Spleen (tissue), 11 donors: ENCODE results near the gene FAM83G. TPM values are rescaled to one million over a fixed set of nuclear protein-coding genes. Genes with fewer than 3 reads are reported as not detected.

Source experiments
- DNase-seq: peaks from one replicate; pipeline ENCODE4 v3.0.0-alpha.2; 2020
- H3K27ac ChIP-seq, 8 donors: fragments of 200-600 bp; sonication (generic) in 7 of 8; 1 replicate in 4 of 8; 2 replicates in 4 of 8; pipeline versions ENCODE4 v1.5.0 to v1.8.0; 2016 to 2021; ENCODE audit warnings: inconsistent platforms in 4 of 8, mild to moderate bottlenecking in 4 of 8, moderate library complexity in 1 of 8
- H3K27me3 ChIP-seq, 7 donors: fragments of 200-600 bp; sonication (generic) in 6 of 7; replicated peaks in 1 of 7; 1 replicate in 4 of 7; 2 replicates in 3 of 7; pipeline versions ENCODE4 v1.5.0 to v1.8.0; 2016 to 2021; ENCODE audit warnings: inconsistent platforms in 3 of 7, mild to moderate bottlenecking in 1 of 7
- H3K36me3 ChIP-seq, 6 donors: fragments of 200-600 bp; sonication (generic) in 5 of 6; 1 replicate in 4 of 6; 2 replicates in 2 of 6; pipeline versions ENCODE4 v1.5.0 to v1.8.0; 2016 to 2021; ENCODE audit warnings: inconsistent platforms in 2 of 6
- H3K4me1 ChIP-seq, 6 donors: fragments of 200-600 bp; sonication (generic) in 5 of 6; 1 replicate in 3 of 6; 2 replicates in 3 of 6; pipeline versions ENCODE4 v1.5.0 to v1.8.0; 2016 to 2021; ENCODE audit warnings: inconsistent platforms in 3 of 6
- H3K4me3 ChIP-seq, 8 donors: fragments of 200-600 bp; sonication (generic) in 7 of 8; 1 replicate in 4 of 8; 2 replicates in 4 of 8; pipeline versions ENCODE4 v1.5.0 to v1.8.0; 2016 to 2021; ENCODE audit warnings: inconsistent platforms in 4 of 8, mild to moderate bottlenecking in 4 of 8, moderate library complexity in 2 of 8
- H3K9me3 ChIP-seq, 8 donors: fragments of 200-600 bp; sonication (generic) in 7 of 8; 1 replicate in 4 of 8; 2 replicates in 4 of 8; pipeline versions ENCODE4 v1.5.0 to v1.8.0; 2016 to 2021; ENCODE audit warnings: inconsistent platforms in 4 of 8
- CTCF ChIP-seq, 11 experiments: fragments of 200-600 bp in 7 of 11; fragments of 450-650 bp in 4 of 11; sonication (generic) in 4 of 11; IDR thresholded peaks in 8 of 11; conservative IDR thresholded peaks in 3 of 11; 1 replicate in 7 of 11; 2 replicates in 4 of 11; pipeline versions ENCODE4 v1.4.0 to v1.8.0; 2016 to 2021; ENCODE audit warnings: antibody characterized with exemption in 11 of 11, inconsistent platforms in 4 of 11, mild to moderate bottlenecking in 1 of 11
- POLR2A ChIP-seq, 3 donors: fragments of 450-650 bp; IDR thresholded peaks; one replicate each; pipeline ENCODE4 v1.5.1; 2017; ENCODE audit warnings: antibody characterized with exemption in 3 of 3, mild to moderate bottlenecking in 1 of 3
- POLR2AphosphoS5 ChIP-seq, 3 donors: sonication (generic); formaldehyde crosslinking; IDR thresholded peaks; one replicate each; pipeline ENCODE4 v1.5.1; 2017; ENCODE audit warnings: antibody characterized with exemption in 3 of 3
- WGBS, 5 donors: extraction: QIAGEN DNeasy Blood & Tissue Kit in 3 of 5; methylation state at CpG; one replicate each; pipeline versions ENCODE4 v1.1.5 to v1.1.7; 2013 to 2018; 5-methylcytosine and 5-hydroxymethylcytosine counted together
- intact Hi-C: fragments of 100-400 bp; cut with DNase I; formaldehyde crosslinking; loops from one replicate; pipeline ENCODE4 v1.15.0; 2023; ENCODE audit warnings: low total_unique reads
- polyA plus RNA-seq, 3 donors: library from polyadenylated mRNA; stranded (reverse); fragments of 200-250 nt; gene quantifications; one replicate each; pipeline ENCODE4 v1.2.1, GENCODE V29; 2013
- total RNA-seq, 7 donors: library from RNA; depleted of rRNA in 3 of 7; stranded (reverse); fragments of >200 nt in 3 of 7; fragmentation: NEBNext Ultra II Directional in 4 of 7; extraction: Animal tissue kit (Norgen Biotek cat#: 25700) in 4 of 7; gene quantifications; one replicate each; pipeline versions ENCODE4 v1.1.0 to v1.2.1, GENCODE V29; 2016 to 2021
- donor health status: healthy with polysubstance abuse.
- donor health status: DM: no; HTN: no; CAD: no; lungs with moderate emphysema.
- donor health status: DM: no; HTN: no; CAD: no.
- donor health status: Bipolar disorder and iron deficiency.
- donor health status: healthy.
- donor health status: DM: no; HTN: no; CAD: no.
- donor health status: DM: yes; HTN: yes; CAD: no.

Gene FAM83G
- total and polyA plus RNA-seq, 10 donors, result 1.3 to 5.4 (median 4.6) TPM

GRCh38 chr17:19001907-19002590 lies 2.5 kb downstream of the FAM83G start:
- Histone ChIP-seq H3K27ac (no peak overlapping the region), H3K4me1 (peaks cover 9 to 52% (median 31%) of the 10 kb centered on the region in 6 donors), H3K4me3 (no peak overlapping the region), H3K9me3 (no peaks in the 10 kb centered on the region), H3K36me3 (peaks cover 0 to 6% (median 0%) of the 10 kb centered on the region in 6 donors), H3K27me3 (peaks cover 0 to 15% (median 0%) of the 10 kb centered on the region in 7 donors)
- no peak for TF ChIP-seq POLR2AphosphoS5 (IDR thresholded peaks at IDR 0.05)
- no peak for TF ChIP-seq CTCF (IDR thresholded peaks at IDR 0.05 in 8 of 11, conservative IDR thresholded peaks at IDR 0.05 in 3 of 11)
- no peak for TF ChIP-seq POLR2A (IDR thresholded peaks at IDR 0.05)
- intact Hi-C loops, result no loop called here
- no peak for DNase-seq
- WGBS, 5 donors, result 51 to 65% (median 58%) methylated on average over 6 to 7 of the region's 7 CpGs

GRCh38 chr17:19000531-19001325 lies 3.8 kb downstream of the FAM83G start:
- Histone ChIP-seq H3K9me3 (peaks cover 0 to 9% (median 4%) of the 10 kb centered on the region in 8 donors), H3K27ac (no peak overlapping the region), H3K4me3 (no peak overlapping the region), H3K4me1 (peaks cover 9 to 52% (median 31%) of the 10 kb centered on the region in 6 donors), H3K36me3 (peaks cover 0 to 14% (median 0%) of the 10 kb centered on the region in 6 donors), H3K27me3 (peaks cover 0 to 15% (median 0%) of the 10 kb centered on the region in 7 donors)
- intact Hi-C loops, result no loop called here
- no peak for TF ChIP-seq POLR2A (IDR thresholded peaks at IDR 0.05)
- no peak for TF ChIP-seq POLR2AphosphoS5 (IDR thresholded peaks at IDR 0.05)
- TF ChIP-seq CTCF (IDR thresholded peaks at IDR 0.05 in 8 of 11, conservative IDR thresholded peaks at IDR 0.05 in 3 of 11), result no peak
- no peak for DNase-seq
- WGBS, 5 donors, result 86 to 94% (median 92%) methylated on average over 17 of the region's 17 CpGs

- Histone ChIP-seq H3K36me3 (peaks cover 0 to 14% (median 0%) of the 10 kb centered on the region in 6 donors), H3K27ac (no peak overlapping the region), H3K9me3 (peaks cover 0 to 17% (median 10%) of the 10 kb centered on the region in 8 donors), H3K27me3 (peaks cover 0 to 15% (median 0%) of the 10 kb centered on the region in 7 donors), H3K4me3 (no peak overlapping the region), H3K4me1 (peaks cover 6 to 45% (median 29%) of the 10 kb centered on the region in 6 donors)
- intact Hi-C loops, result no loop called here
- no peak for DNase-seq
- WGBS, 5 donors, result 89 to 96% (median 95%) methylated on average over 5 to 6 of the region's 6 CpGs
- TF ChIP-seq POLR2AphosphoS5 (IDR thresholded peaks at IDR 0.05) (no peak), CTCF (IDR thresholded peaks at IDR 0.05 in 8 of 11, conservative IDR thresholded peaks at IDR 0.05 in 3 of 11) (no peak), POLR2A (IDR thresholded peaks at IDR 0.05) (no peak)
These were observed 4.7 kb downstream of the FAM83G start for GRCh38 chr17:18999911-19000310.

- no peak for DNase-seq
- Histone ChIP-seq H3K4me3 (no peak overlapping the region), H3K27me3 (peaks cover 0 to 14% (median 0%) of the 10 kb centered on the region in 7 donors), H3K27ac (no peak overlapping the region), H3K9me3 (peaks cover 0 to 19% (median 10%) of the 10 kb centered on the region in 8 donors), H3K36me3 (peaks cover 0 to 14% (median 0%) of the 10 kb centered on the region in 6 donors), H3K4me1 (peaks cover 4 to 42% (median 27%) of the 10 kb centered on the region in 6 donors)
- intact Hi-C loops, result no loop called here
- TF ChIP-seq CTCF (IDR thresholded peaks at IDR 0.05 in 8 of 11, conservative IDR thresholded peaks at IDR 0.05 in 3 of 11) (no peak), POLR2A (IDR thresholded peaks at IDR 0.05) (no peak), POLR2AphosphoS5 (IDR thresholded peaks at IDR 0.05) (no peak)
- WGBS, 5 donors, result 91 to 95% (median 95%) methylated on average over 8 of the region's 8 CpGs
These were observed 5.2 kb downstream of the FAM83G start for GRCh38 chr17:18999394-18999793.
